HCT116 (cell line): ENCODE results near the gene KIAA0319L. TPM values are rescaled to one million over a fixed set of nuclear protein-coding genes. Genes with fewer than 3 reads are reported as not detected.

ENCODE experiments used
- ATAC-seq: fragments of 200-7000 bp; cut with Tn5 transposase; 2 replicates; pipeline ENCODE4 v1.9.1; 2020; ENCODE audit warnings: mild to moderate bottlenecking, moderate library complexity
- BruUV-seq: library from RNA; stranded (reverse); fragments of 400-500 nt; replicated peaks from 2 replicates; lab custom pipeline; 2021; lab: Mats Ljungman, UMichigan
- CTCF ChIA-PET: fragments of 300-600 bp; sonication (Branson Sonifier 250); formaldehyde crosslinking; loops from one replicate; lab custom pipeline; 2021; ENCODE audit warnings: antibody characterized with exemption; lab: Charles Lee
- POLR2A ChIA-PET: fragments of 300-600, 350-600 bp; sonication (Branson Sonifier 250); formaldehyde crosslinking; loops from one replicate; lab custom pipeline; 2021; ENCODE audit warnings: antibody characterized with exemption; lab: Charles Lee
- RAD21 ChIA-PET, 2 experiments: fragments of 300-600 bp; sonication (Branson Sonifier 250); formaldehyde crosslinking; loops; one replicate each; lab custom pipeline; 2023; ENCODE audit warnings: low total read pairs in 2 of 2; ENCODE audit not compliant: uncharacterized antibody in 2 of 2, unreplicated experiment in 2 of 2, low non-redundant PET in 1 of 2; lab: Charles Lee
- DNase-seq: peaks from one replicate; pipeline ENCODE4 v3.0.0-alpha.2; 2010; ENCODE audit warnings: low read depth, low spot score
- H2AFZ ChIP-seq: fragments of 200-600 bp; shearing (Covaris generic), sonication (generic); 2 replicates; pipeline ENCODE4 v1.6.1; 2017; ENCODE audit warnings: low read depth, mixed run types, mixed read lengths, antibody characterized with exemption, low read length; ENCODE audit not compliant: poor library complexity, severe bottlenecking
- H3K27ac ChIP-seq: 2 replicates; pipeline ENCODE4 v1.5.1; 2012; ENCODE audit warnings: low read depth, low read length
- H3K27me3 ChIP-seq: fragments of 200-600 bp; sonication (generic); 2 replicates; pipeline ENCODE4 v1.6.1; 2016; ENCODE audit warnings: mixed run types, low read length, mixed read lengths; ENCODE audit not compliant: insufficient read depth
- H3K36me3 ChIP-seq, 2 experiments: fragments of 200-500 bp in 1 of 2; fragments of 200-600 bp in 1 of 2; sonication (Bioruptor generic) in 1 of 2; sonication (generic) in 1 of 2; 2 replicates each; pipeline versions ENCODE4 v1.5.1 to v1.6.1; 2014 to 2016; ENCODE audit warnings: low read length in 2 of 2, inconsistent platforms in 1 of 2, mixed read lengths in 1 of 2, mixed run types in 1 of 2; ENCODE audit not compliant: insufficient read depth in 2 of 2, control insufficient read depth in 1 of 2
- H3K4me1 ChIP-seq, 2 experiments: fragments of 200-600 bp in 1 of 2; sonication (generic) in 1 of 2; 2 replicates each; pipeline versions ENCODE4 v1.5.1 to v1.6.1; 2012 to 2017; ENCODE audit warnings: low read length in 2 of 2, inconsistent platforms in 1 of 2, mild to moderate bottlenecking in 1 of 2, mixed read lengths in 1 of 2, mixed run types in 1 of 2, moderate library complexity in 1 of 2; ENCODE audit not compliant: insufficient read depth in 2 of 2, control insufficient read depth in 1 of 2
- H3K4me2 ChIP-seq: fragments of 200-600 bp; sonication (generic); 2 replicates; pipeline ENCODE4 v1.6.1; 2017; ENCODE audit warnings: mixed run types, low read length, mixed read lengths
- H3K4me3 ChIP-seq, 2 experiments: fragments of 200-600 bp in 1 of 2; sonication (generic) in 1 of 2; replicated peaks in 1 of 2; 2 replicates each; pipeline ENCODE4 v1.5.1; 2011 to 2016; ENCODE audit warnings: low read length in 2 of 2, control low read depth in 1 of 2, low read depth in 1 of 2, mild to moderate bottlenecking in 1 of 2, mixed read lengths in 1 of 2, mixed run types in 1 of 2
- H3K79me2 ChIP-seq: fragments of 200-600 bp; sonication (generic); 2 replicates; pipeline ENCODE4 v1.6.1; 2017; ENCODE audit warnings: mild to moderate bottlenecking, mixed run types, low read length, moderate library complexity, mixed read lengths; ENCODE audit not compliant: insufficient read depth
- H3K9ac ChIP-seq: fragments of 200-600 bp; sonication (generic); 2 replicates; pipeline ENCODE4 v1.6.1; 2016; ENCODE audit warnings: low read length, mixed read lengths
- H3K9me2 ChIP-seq: fragments of 200-600 bp; sonication (generic), shearing (Covaris generic); 2 replicates; pipeline ENCODE4 v1.6.1; 2017; ENCODE audit warnings: mixed run types, mild to moderate bottlenecking, moderate library complexity; ENCODE audit not compliant: insufficient read depth
- H3K9me3 ChIP-seq, 2 experiments: fragments of 200-500 bp in 1 of 2; fragments of 200-600 bp in 1 of 2; sonication (Bioruptor generic) in 1 of 2; sonication (generic) in 1 of 2; 2 replicates each; pipeline ENCODE4 v1.6.1; 2014 to 2017; ENCODE audit warnings: low read length in 2 of 2, mixed read lengths in 2 of 2, inconsistent platforms in 1 of 2, low read depth in 1 of 2, mild to moderate bottlenecking in 1 of 2, mixed run types in 1 of 2, moderate library complexity in 1 of 2; ENCODE audit not compliant: control insufficient read depth in 1 of 2, insufficient read depth in 1 of 2
- H4K20me1 ChIP-seq: fragments of 200-600 bp; sonication (generic), shearing (Covaris generic); 2 replicates; pipeline ENCODE4 v1.6.1; 2017; ENCODE audit warnings: mixed run types, mild to moderate bottlenecking, moderate library complexity; ENCODE audit not compliant: insufficient read depth
- CBX3 ChIP-seq: IDR thresholded peaks from 2 replicates; pipeline ENCODE4 v1.6.1; 2012; ENCODE audit warnings: low read depth
- CEBPB ChIP-seq: IDR thresholded peaks from 2 replicates; pipeline ENCODE4 v1.6.1; 2012; ENCODE audit warnings: low read depth
- ELF1 ChIP-seq: IDR thresholded peaks from 2 replicates; pipeline ENCODE4 v1.6.1; 2012; ENCODE audit warnings: low read depth, borderline replicate concordance
- EZH2 ChIP-seq: fragments of 200-600 bp; sonication (generic); IDR thresholded peaks from 2 replicates; pipeline ENCODE4 v1.6.1; 2017; ENCODE audit warnings: antibody characterized with exemption, mixed run types
- EZH2phosphoT487 ChIP-seq: fragments of 200-600 bp; IDR thresholded peaks from 2 replicates; pipeline ENCODE4 v1.6.1; 2018; ENCODE audit warnings: antibody characterized with exemption, borderline replicate concordance
- FOSL1 ChIP-seq: IDR thresholded peaks from 2 replicates; pipeline ENCODE4 v1.6.1; 2012; ENCODE audit warnings: low read depth
- POLR2AphosphoS5 ChIP-seq: IDR thresholded peaks from 2 replicates; pipeline ENCODE4 v1.6.1; 2011; ENCODE audit warnings: mild to moderate bottlenecking, low read depth, low read length, moderate library complexity
- TCF7L2 ChIP-seq: IDR thresholded peaks from 2 replicates; pipeline ENCODE4 v1.7.0; 2011; ENCODE audit warnings: borderline replicate concordance, inconsistent platforms; ENCODE audit not compliant: insufficient read depth, insufficient read length; ENCODE audit errors: extremely low read depth
- YY1 ChIP-seq: IDR thresholded peaks from 2 replicates; pipeline ENCODE4 v1.6.1; 2011; ENCODE audit warnings: low read length, low read depth, moderate library complexity, mild to moderate bottlenecking; ENCODE audit not compliant: insufficient replicate concordance; ENCODE audit errors: extremely low read depth
- ZFX ChIP-seq: fragments of 450-650 bp; IDR thresholded peaks from 2 replicates; pipeline ENCODE4 v1.6.1; 2017
- intact Hi-C: fragments of 100-400 bp; cut with micrococcal nuclease; formaldehyde crosslinking; loops from 2 replicates; pipeline ENCODE4 v1.10.0; 2022
- total RNA-seq: library from RNA; stranded (reverse); gene quantifications from one replicate; pipeline ENCODE4 v1.2.1, GENCODE V29; 2021; ENCODE audit not compliant: unreplicated experiment
- TF ChIP-seq, protein P1 (sequence below): IDR thresholded peaks from 2 replicates; pipeline ENCODE4 v1.6.1; 2012; ENCODE audit warnings: low read depth
- TF ChIP-seq, protein P2 (sequence below): IDR thresholded peaks from 2 replicates; pipeline ENCODE4 v1.6.1; 2012

The KIAA0319L gene
- total RNA-seq, 1 experiment from 2014 or later: 35.6 TPM

- TF ChIP-seq, protein P1, sequence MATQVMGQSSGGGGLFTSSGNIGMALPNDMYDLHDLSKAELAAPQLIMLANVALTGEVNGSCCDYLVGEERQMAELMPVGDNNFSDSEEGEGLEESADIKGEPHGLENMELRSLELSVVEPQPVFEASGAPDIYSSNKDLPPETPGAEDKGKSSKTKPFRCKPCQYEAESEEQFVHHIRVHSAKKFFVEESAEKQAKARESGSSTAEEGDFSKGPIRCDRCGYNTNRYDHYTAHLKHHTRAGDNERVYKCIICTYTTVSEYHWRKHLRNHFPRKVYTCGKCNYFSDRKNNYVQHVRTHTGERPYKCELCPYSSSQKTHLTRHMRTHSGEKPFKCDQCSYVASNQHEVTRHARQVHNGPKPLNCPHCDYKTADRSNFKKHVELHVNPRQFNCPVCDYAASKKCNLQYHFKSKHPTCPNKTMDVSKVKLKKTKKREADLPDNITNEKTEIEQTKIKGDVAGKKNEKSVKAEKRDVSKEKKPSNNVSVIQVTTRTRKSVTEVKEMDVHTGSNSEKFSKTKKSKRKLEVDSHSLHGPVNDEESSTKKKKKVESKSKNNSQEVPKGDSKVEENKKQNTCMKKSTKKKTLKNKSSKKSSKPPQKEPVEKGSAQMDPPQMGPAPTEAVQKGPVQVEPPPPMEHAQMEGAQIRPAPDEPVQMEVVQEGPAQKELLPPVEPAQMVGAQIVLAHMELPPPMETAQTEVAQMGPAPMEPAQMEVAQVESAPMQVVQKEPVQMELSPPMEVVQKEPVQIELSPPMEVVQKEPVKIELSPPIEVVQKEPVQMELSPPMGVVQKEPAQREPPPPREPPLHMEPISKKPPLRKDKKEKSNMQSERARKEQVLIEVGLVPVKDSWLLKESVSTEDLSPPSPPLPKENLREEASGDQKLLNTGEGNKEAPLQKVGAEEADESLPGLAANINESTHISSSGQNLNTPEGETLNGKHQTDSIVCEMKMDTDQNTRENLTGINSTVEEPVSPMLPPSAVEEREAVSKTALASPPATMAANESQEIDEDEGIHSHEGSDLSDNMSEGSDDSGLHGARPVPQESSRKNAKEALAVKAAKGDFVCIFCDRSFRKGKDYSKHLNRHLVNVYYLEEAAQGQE: no peak
- TF ChIP-seq, protein P2, sequence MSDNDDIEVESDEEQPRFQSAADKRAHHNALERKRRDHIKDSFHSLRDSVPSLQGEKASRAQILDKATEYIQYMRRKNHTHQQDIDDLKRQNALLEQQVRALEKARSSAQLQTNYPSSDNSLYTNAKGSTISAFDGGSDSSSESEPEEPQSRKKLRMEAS: no peak
- TF ChIP-seq CBX3 (no peak), ELF1 (no peak), CEBPB (no peak), POLR2AphosphoS5 (no peak), EZH2phosphoT487 (no peak), EZH2 (no peak)
Measured at GRCh38 chr1:35454176-35454575, 103.0 kb downstream of the KIAA0319L start (continued).

DNA sequence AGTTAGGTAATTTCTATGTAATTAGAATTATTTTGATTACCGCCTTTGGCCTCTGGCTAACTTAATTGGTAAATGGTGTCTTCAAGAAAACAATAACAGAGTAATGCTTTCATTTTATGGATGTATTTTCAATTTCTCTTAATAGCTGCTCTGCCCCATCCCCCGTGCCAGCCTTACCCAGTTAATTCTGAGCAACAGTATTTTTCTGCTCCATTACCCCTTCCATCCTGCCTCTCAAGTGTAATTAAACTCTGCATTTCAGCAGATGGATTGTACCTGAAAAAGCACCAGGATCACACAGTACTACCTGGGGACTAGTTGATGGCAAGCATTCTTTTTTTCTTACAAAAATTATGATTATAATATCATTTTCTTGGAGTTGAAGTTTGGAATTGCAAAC, 104.2 kb downstream of the KIAA0319L start:
- Histone ChIP-seq H2AFZ (no peak overlapping the region), H3K36me3 (peaks cover 0 to 7% of the 10 kb centered on the region in 2 experiments; a peak in 2 of 4 replicates), H3K9me3 (no peaks in the 10 kb centered on the region), H3K27ac (no peak overlapping the region), H3K4me1 (no peaks in the 10 kb centered on the region), H3K9me2 (no peaks in the 10 kb centered on the region), H3K9ac (no peak overlapping the region), H3K27me3 (no peaks in the 10 kb centered on the region), H3K4me2 (no peak overlapping the region), H3K4me3 (no peak overlapping the region), H4K20me1 (no peaks in the 10 kb centered on the region), H3K79me2 (no peaks in the 10 kb centered on the region)
- no peak for TF ChIP-seq ZFX
- TF ChIP-seq, protein P2: no peak
- no peak for TF ChIP-seq POLR2AphosphoS5
- no peak for TF ChIP-seq TCF7L2
- no peak for TF ChIP-seq ELF1
- TF ChIP-seq YY1: no peak
- no peak for TF ChIP-seq FOSL1
- TF ChIP-seq, protein P1: no peak
- DNase-seq: no peak
- BruUV-seq: no TSS peak
- CTCF ChIA-PET: no interaction called here
- intact Hi-C loops: no loop called here
- ATAC-seq: no peak
- RAD21 ChIA-PET: no interaction called here
- POLR2A ChIA-PET: interaction anchor here (1.3 kb wide), 1 partner anchor 105 kb away, joined by 4 read pairs; the partner anchor contains the start of genes KIAA0319L and NCDN
